Mucosa of rectum (tissue), 2 donors: ENCODE data around the gene ZNF587B.
"Not testable (repeated sequence)": the region's sequence is repeated elsewhere in the genome, so short reads cannot be mapped to it uniquely, and the experiment has no call there.

Experiments used
- H3K27ac ChIP-seq, 2 donors: one replicate each; pipeline ENCODE4 v1.7.0; 2013; ENCODE audit warnings: inconsistent platforms in 2 of 2, low read depth in 2 of 2, low read length in 2 of 2
- H3K27me3 ChIP-seq, 2 donors: one replicate each; pipeline ENCODE4 v1.7.0; 2013; ENCODE audit warnings: low read length in 2 of 2; ENCODE audit not compliant: control insufficient read depth in 2 of 2, insufficient read depth in 2 of 2
- H3K36me3 ChIP-seq, 2 donors: one replicate each; pipeline ENCODE4 v1.7.0; 2013; ENCODE audit warnings: low read length in 2 of 2; ENCODE audit not compliant: control insufficient read depth in 2 of 2, insufficient read depth in 2 of 2
- H3K4me1 ChIP-seq, 2 donors: one replicate each; pipeline ENCODE4 v1.7.0; 2013; ENCODE audit warnings: low read length in 2 of 2, mild to moderate bottlenecking in 1 of 2; ENCODE audit not compliant: control insufficient read depth in 2 of 2, insufficient read depth in 2 of 2
- H3K4me3 ChIP-seq, 2 donors: one replicate each; pipeline ENCODE4 v1.7.0; 2013; ENCODE audit warnings: low read length in 2 of 2
- H3K9ac ChIP-seq, 2 donors: one replicate each; pipeline ENCODE4 v1.7.0; 2013; ENCODE audit warnings: low read length in 2 of 2, low read depth in 1 of 2, mild to moderate bottlenecking in 1 of 2
- H3K9me3 ChIP-seq, 2 donors: one replicate each; pipeline ENCODE4 v1.7.0; 2013; ENCODE audit warnings: low read length in 2 of 2; ENCODE audit not compliant: control insufficient read depth in 2 of 2
- donor health status: healthy.
- donor health status: Normal muscosa, but diverticular disease.

The ZNF587B gene

DNA sequence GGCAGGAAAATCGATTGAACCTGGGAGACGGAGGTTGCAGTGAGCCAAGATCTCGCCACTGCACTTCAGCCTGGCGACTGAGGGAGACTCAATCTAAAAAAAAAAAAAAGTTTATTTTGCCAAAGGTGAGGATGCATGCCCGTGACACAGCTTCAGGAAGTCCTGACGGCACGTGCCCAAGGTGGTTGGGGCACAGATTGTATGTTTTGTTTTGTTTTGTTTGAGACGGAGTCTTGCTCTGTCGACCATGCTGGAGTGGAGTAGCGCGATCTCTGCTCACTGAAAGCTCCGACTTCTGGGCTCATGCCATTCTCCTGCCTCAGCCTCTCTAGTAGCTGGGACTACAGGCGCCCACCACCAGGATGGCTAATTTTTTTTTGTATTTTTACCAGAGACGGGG is 12.1 kb upstream of the ZNF587B start:
- Histone ChIP-seq H3K27me3 (no peaks in the 10 kb centered on the region), H3K4me3 (no peak overlapping the region), H3K4me1 (peaks cover 18 to 19% of the 10 kb centered on the region in 2 donors), H3K27ac (no peak overlapping the region), H3K9ac (no peak overlapping the region), H3K36me3 (no peaks in the 10 kb centered on the region), H3K9me3 (no peaks in the 10 kb centered on the region)

DNA sequence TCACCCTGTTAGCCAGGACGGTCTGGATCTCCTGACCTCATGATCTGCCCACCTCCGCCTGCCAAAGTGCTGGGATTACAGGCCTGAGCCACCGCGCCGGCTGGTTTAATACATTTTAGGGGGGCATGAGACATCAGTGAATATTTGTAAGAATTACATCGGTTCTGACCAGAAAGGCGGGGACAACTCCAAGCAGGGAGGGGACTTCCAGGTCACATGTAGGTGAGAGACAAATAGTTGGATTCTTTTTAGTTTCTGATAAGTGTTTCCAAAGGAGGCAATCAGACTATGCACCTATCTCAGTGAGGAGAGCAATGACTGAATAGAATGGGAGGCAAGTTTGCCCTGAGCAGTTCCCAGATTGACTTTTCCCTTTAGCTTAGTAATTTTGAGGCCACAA is 11.7 kb upstream of the ZNF587B start:
- no peak overlapping the region for H3K4me3 ChIP-seq
- H3K36me3 ChIP-seq, result no peaks in the 10 kb centered on the region
- H3K4me1 ChIP-seq, result peaks cover 19 to 22% of the 10 kb centered on the region in 2 donors
- H3K27me3 ChIP-seq, result no peaks in the 10 kb centered on the region
- no peaks in the 10 kb centered on the region for H3K9me3 ChIP-seq
- H3K9ac ChIP-seq, result no peak overlapping the region
- H3K27ac ChIP-seq, result no peak overlapping the region

DNA sequence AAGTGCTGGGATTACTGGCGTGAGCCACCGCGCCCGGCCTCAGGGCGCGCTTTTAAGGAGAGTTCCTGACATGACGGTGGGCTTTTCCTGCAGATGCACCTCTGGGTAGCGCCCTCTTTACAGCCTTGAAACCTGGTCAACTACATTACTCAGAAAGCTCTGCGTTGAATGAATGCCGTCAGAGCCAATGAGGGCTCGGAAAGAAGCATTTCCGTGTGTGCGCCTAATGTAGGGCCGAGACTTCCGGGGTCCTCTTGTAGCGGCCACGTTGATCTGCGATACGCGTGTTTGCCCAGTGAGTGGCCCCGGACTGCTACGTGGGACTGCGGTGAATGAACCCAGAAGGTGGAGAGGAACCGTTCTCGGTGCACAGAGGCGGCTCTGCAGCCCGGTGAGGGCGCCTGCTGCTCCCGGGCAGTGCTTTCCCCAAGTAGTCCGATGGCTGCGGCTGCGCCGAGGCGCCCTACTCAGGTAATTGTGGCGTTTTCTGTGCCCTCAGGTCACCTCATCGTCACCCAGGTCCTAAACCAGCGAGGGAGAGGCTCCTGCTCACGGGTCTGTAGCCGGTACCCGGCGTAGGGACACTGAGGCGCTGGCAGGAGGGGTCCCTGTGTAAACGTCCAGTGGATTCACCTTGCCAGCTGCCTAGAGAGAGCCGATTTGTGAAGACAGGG is 10.5 kb upstream of the ZNF587B start:
- peak overlapping the region; percentile 92 to 97 for H3K4me3 ChIP-seq
- peak overlapping the region; percentile 85 to 93 for H3K9ac ChIP-seq
- peak overlapping the region; percentile 56 to 84 for H3K27ac ChIP-seq

GRCh38 chr19:57820599-57820998 is 9.5 kb upstream of the ZNF587B start:
- Histone ChIP-seq H3K4me1 (peaks cover 19 to 24% of the 10 kb centered on the region in 2 donors), H3K27ac (peak overlapping the region in 1 of 2 donors; percentile 23), H3K36me3 (no peaks in the 10 kb centered on the region), H3K9me3 (no peaks in the 10 kb centered on the region), H3K4me3 (peak overlapping the region; percentile 92 to 97), H3K27me3 (no peaks in the 10 kb centered on the region), H3K9ac (peak overlapping the region; percentile 85 to 93)

More for the DNA sequence above, 10.5 kb upstream of the ZNF587B start:
- Histone ChIP-seq H3K27me3 (no peaks in the 10 kb centered on the region), H3K4me1 (peaks cover 21 to 25% of the 10 kb centered on the region in 2 donors), H3K9me3 (no peaks in the 10 kb centered on the region), H3K36me3 (no peaks in the 10 kb centered on the region)

- H3K27ac ChIP-seq, H3K9me3 ChIP-seq, H3K27me3 ChIP-seq, H3K9ac ChIP-seq, H3K36me3 ChIP-seq: not testable (repeated sequence)
- Histone ChIP-seq H3K4me3 (peak overlapping the region; percentile 92 to 97), H3K4me1 (peaks cover 19 to 24% of the 10 kb centered on the region in 2 donors)
Observed at GRCh38 chr19:57821095-57821494, 9.0 kb upstream of the ZNF587B start.

DNA sequence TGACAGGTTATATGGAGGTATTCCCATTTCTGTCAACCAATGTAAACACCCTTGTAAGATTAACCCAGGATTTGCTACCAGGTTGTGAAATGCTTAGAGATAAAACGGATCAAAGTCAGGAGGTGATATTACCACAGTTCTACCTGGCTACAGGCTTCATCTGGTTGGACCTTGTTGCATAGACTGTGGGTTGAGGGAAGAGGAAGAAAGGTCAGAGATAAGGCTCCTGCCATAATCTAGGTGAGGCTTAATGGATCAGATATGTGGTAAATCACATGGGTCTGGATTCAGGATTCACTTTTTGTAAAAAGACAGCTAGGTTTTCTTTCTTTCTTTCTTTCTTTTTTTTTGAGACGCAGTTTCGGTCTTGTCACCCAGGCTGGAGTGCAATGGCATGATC is 8.6 kb upstream of the ZNF587B start:
- not testable (repeated sequence) for H3K27ac ChIP-seq, H3K9ac ChIP-seq, H3K9me3 ChIP-seq, H3K36me3 ChIP-seq, H3K4me3 ChIP-seq, H3K27me3 ChIP-seq
- peaks cover 19 to 27% of the 10 kb centered on the region in 2 donors for H3K4me1 ChIP-seq

DNA sequence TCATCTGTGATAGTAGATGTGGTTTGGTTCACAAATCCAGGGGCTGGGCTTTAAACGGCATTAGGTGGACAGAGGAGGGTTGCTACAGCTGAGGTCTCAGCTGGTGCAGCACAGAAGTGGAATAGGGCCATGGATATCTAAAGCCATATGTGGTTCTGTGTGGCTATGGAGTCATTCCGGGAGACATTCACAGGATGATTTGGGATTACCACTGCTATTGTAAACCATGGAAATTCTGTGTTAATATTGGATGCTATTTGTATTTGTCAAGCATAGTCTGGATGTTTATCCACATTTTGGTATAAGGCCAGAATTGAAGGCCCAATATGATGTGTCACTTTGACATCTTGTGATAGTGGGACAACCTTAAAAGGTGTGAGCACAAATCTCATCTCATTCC is 6.9 kb upstream of the ZNF587B start:
- not testable (repeated sequence) for H3K27me3 ChIP-seq, H3K4me3 ChIP-seq, H3K36me3 ChIP-seq, H3K9me3 ChIP-seq, H3K9ac ChIP-seq
- Histone ChIP-seq H3K27ac (peak overlapping the region in 1 of 2 donors; percentile 23), H3K4me1 (peaks cover 19 to 27% of the 10 kb centered on the region in 2 donors)

- H3K27me3 ChIP-seq, H3K9me3 ChIP-seq, H3K36me3 ChIP-seq, H3K9ac ChIP-seq: not testable (repeated sequence)
- peak overlapping the region in 1 of 2 donors; percentile 23 for H3K27ac ChIP-seq
- H3K4me1 ChIP-seq, result peaks cover 19 to 27% of the 10 kb centered on the region in 2 donors
- peak overlapping the region in 1 of 2 donors; percentile 13 for H3K4me3 ChIP-seq
Observed at GRCh38 chr19:57823608-57824007, 6.5 kb upstream of the ZNF587B start.

DNA sequence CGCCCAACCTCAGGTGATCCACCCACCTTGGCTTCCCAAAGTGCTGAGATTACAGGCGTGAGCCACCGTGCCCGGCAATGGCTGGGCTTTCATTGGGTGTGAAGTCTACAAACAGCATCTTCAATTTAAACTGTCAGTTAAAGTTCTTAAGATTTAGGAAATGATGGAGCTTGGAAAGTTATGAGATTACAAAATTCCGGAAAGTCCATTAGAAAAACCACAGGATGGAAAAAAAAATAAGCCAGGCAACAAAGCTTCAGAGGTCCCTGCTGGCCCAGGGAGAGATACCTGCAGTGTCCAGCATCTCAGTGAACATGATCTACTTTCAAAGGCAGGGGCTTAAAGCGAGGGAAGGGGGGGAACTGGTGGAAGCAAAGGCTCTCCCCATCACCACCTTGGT is 4.6 kb upstream of the ZNF587B start:
- H3K27ac ChIP-seq, result no peak overlapping the region
- H3K4me1 ChIP-seq, result peaks cover 16 to 21% of the 10 kb centered on the region in 2 donors
- H3K4me3 ChIP-seq, result no peak overlapping the region
- H3K27me3 ChIP-seq, result no peaks in the 10 kb centered on the region
- no peaks in the 10 kb centered on the region for H3K9me3 ChIP-seq
- no peak overlapping the region for H3K9ac ChIP-seq
- H3K36me3 ChIP-seq, result no peaks in the 10 kb centered on the region

DNA sequence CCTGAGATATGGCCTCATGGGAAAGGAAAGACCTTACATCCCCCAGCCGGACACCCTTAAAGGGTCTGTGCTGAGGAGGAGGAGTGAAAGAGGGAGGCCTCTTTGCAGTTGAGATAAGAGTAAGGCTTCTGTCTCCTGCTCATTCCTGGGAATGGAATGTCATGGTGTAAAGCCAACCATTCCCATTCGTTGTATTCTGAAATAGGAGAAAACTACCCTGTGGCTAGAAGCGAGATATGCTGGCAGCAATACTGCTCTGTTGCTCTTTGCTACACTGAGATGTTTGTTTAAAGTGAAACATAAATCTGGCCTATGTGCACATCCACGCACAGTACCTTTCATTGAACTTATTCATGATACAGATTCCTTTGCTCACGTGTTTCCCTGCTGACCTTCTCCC is 783 bp upstream of the ZNF587B start:
- Histone ChIP-seq H3K9me3 (no peaks in the 10 kb centered on the region), H3K36me3 (no peaks in the 10 kb centered on the region), H3K9ac (no peak overlapping the region), H3K27me3 (no peaks in the 10 kb centered on the region), H3K27ac (no peak overlapping the region), H3K4me3 (no peak overlapping the region), H3K4me1 (peaks cover 3 to 8% of the 10 kb centered on the region in 2 donors)
